ENCODE data around the gene TRIM15. TPM values are rescaled to one million over a fixed set of nuclear protein-coding genes. Genes with fewer than 3 reads are reported as not detected.

TRIM15 gene
- polyA plus RNA-seq, 1 donor: 51.7 TPM

GRCh38 chr6:30143780-30144179 lies 19.6 kb upstream of the TRIM15 start:
- no CpG with 5 or more reads among the region's 2 CpGs for WGBS (ENCODE audit: insufficient coverage, low lambda C conversion rate)

GRCh38 chr6:30144811-30145210 lies 18.5 kb upstream of the TRIM15 start:
- DNase-seq: peak in 1 of 2 donors; percentile 52
- peaks cover 11% of the 10 kb centered on the region for H3K4me1 ChIP-seq (ENCODE audit: control insufficient read depth, insufficient read depth, low read length)
- H3K27ac ChIP-seq (ENCODE audit: low read length): peak overlapping the region; percentile 63
- WGBS (ENCODE audit: insufficient coverage, low lambda C conversion rate): 100% methylated on average over 1 of the region's 6 CpGs
- no peaks in the 10 kb centered on the region for H3K9me3 ChIP-seq (ENCODE audit: control insufficient read depth, low read depth, low read length)
- H3K4me3 ChIP-seq (ENCODE audit: low read length): no peak overlapping the region
- H3K36me3 ChIP-seq (ENCODE audit: control insufficient read depth, insufficient read depth, low read length): no peaks in the 10 kb centered on the region
- H3K27me3 ChIP-seq (ENCODE audit: control insufficient read depth, insufficient read depth, low read length): no peaks in the 10 kb centered on the region

More at GRCh38 chr6:30143780-30144179, 19.6 kb upstream of the TRIM15 start:
- Histone ChIP-seq H3K27ac (ENCODE audit: low read length) (peak overlapping the region; percentile 63), H3K9me3 (ENCODE audit: control insufficient read depth, low read depth, low read length) (no peaks in the 10 kb centered on the region), H3K4me1 (ENCODE audit: control insufficient read depth, insufficient read depth, low read length) (peaks cover 13% of the 10 kb centered on the region), H3K36me3 (ENCODE audit: control insufficient read depth, insufficient read depth, low read length) (no peaks in the 10 kb centered on the region), H3K4me3 (ENCODE audit: low read length) (no peak overlapping the region), H3K27me3 (ENCODE audit: control insufficient read depth, insufficient read depth, low read length) (no peaks in the 10 kb centered on the region)
- DNase-seq: peak; percentile 61 to 82

GRCh38 chr6:30145818-30146217 lies 17.5 kb upstream of the TRIM15 start:
- H3K27me3 ChIP-seq (ENCODE audit: control insufficient read depth, insufficient read depth, low read length): no peaks in the 10 kb centered on the region
- no CpG with 5 or more reads among the region's 7 CpGs for WGBS (ENCODE audit: insufficient coverage, low lambda C conversion rate)
- no peaks in the 10 kb centered on the region for H3K9me3 ChIP-seq (ENCODE audit: control insufficient read depth, low read depth, low read length)
- H3K4me3 ChIP-seq (ENCODE audit: low read length): no peak overlapping the region
- no peak for DNase-seq
- H3K27ac ChIP-seq (ENCODE audit: low read length): no peak overlapping the region
- H3K36me3 ChIP-seq (ENCODE audit: control insufficient read depth, insufficient read depth, low read length): no peaks in the 10 kb centered on the region
- peaks cover 13% of the 10 kb centered on the region for H3K4me1 ChIP-seq (ENCODE audit: control insufficient read depth, insufficient read depth, low read length)

GRCh38 chr6:30147096-30147495 lies 16.2 kb upstream of the TRIM15 start:
- H3K27me3 ChIP-seq (ENCODE audit: control insufficient read depth, insufficient read depth, low read length): no peaks in the 10 kb centered on the region
- WGBS (ENCODE audit: insufficient coverage, low lambda C conversion rate): no CpG with 5 or more reads among the region's 3 CpGs
- DNase-seq: no peak
- H3K4me1 ChIP-seq (ENCODE audit: control insufficient read depth, insufficient read depth, low read length): peaks cover 26% of the 10 kb centered on the region
- H3K4me3 ChIP-seq (ENCODE audit: low read length): no peak overlapping the region
- no peaks in the 10 kb centered on the region for H3K36me3 ChIP-seq (ENCODE audit: control insufficient read depth, insufficient read depth, low read length)
- H3K27ac ChIP-seq (ENCODE audit: low read length): no peak overlapping the region
- H3K9me3 ChIP-seq (ENCODE audit: control insufficient read depth, low read depth, low read length): no peaks in the 10 kb centered on the region

- no peak for DNase-seq
- no peaks in the 10 kb centered on the region for H3K27me3 ChIP-seq (ENCODE audit: control insufficient read depth, insufficient read depth, low read length)
- 80% methylated on average over 1 of the region's 3 CpGs for WGBS (ENCODE audit: insufficient coverage, low lambda C conversion rate)
These were observed 14.1 kb upstream of the TRIM15 start for GRCh38 chr6:30149234-30149633.

GRCh38 chr6:30149858-30150550 lies 13.3 kb upstream of the TRIM15 start:
- H3K9me3 ChIP-seq (ENCODE audit: control insufficient read depth, low read depth, low read length): no peaks in the 10 kb centered on the region
- peaks cover 43% of the 10 kb centered on the region for H3K4me1 ChIP-seq (ENCODE audit: control insufficient read depth, insufficient read depth, low read length)
- H3K27me3 ChIP-seq (ENCODE audit: control insufficient read depth, insufficient read depth, low read length): no peaks in the 10 kb centered on the region
- whole genome bisulfite sequencing (ENCODE audit: insufficient coverage, low lambda C conversion rate): 86% methylated on average over 5 of the region's 7 CpGs
- H3K27ac ChIP-seq (ENCODE audit: low read length): no peak overlapping the region
- DNase-seq: no peak
- no peak overlapping the region for H3K4me3 ChIP-seq (ENCODE audit: low read length)
- H3K36me3 ChIP-seq (ENCODE audit: control insufficient read depth, insufficient read depth, low read length): no peaks in the 10 kb centered on the region

More at GRCh38 chr6:30149234-30149633, 14.1 kb upstream of the TRIM15 start:
- no peaks in the 10 kb centered on the region for H3K36me3 ChIP-seq (ENCODE audit: control insufficient read depth, insufficient read depth, low read length)
- peaks cover 43% of the 10 kb centered on the region for H3K4me1 ChIP-seq (ENCODE audit: control insufficient read depth, insufficient read depth, low read length)
- no peaks in the 10 kb centered on the region for H3K9me3 ChIP-seq (ENCODE audit: control insufficient read depth, low read depth, low read length)
- no peak overlapping the region for H3K27ac ChIP-seq (ENCODE audit: low read length)
- H3K4me3 ChIP-seq (ENCODE audit: low read length): no peak overlapping the region

GRCh38 chr6:30150671-30151395 lies 12.5 kb upstream of the TRIM15 start:
- Histone ChIP-seq H3K9me3 (ENCODE audit: control insufficient read depth, low read depth, low read length) (no peaks in the 10 kb centered on the region), H3K36me3 (ENCODE audit: control insufficient read depth, insufficient read depth, low read length) (no peaks in the 10 kb centered on the region), H3K27ac (ENCODE audit: low read length) (peak overlapping the region; percentile 39), H3K27me3 (ENCODE audit: control insufficient read depth, insufficient read depth, low read length) (no peaks in the 10 kb centered on the region), H3K4me3 (ENCODE audit: low read length) (no peak overlapping the region), H3K4me1 (ENCODE audit: control insufficient read depth, insufficient read depth, low read length) (peaks cover 47% of the 10 kb centered on the region)
- WGBS (ENCODE audit: insufficient coverage, low lambda C conversion rate): no CpG with 5 or more reads among the region's 10 CpGs
- DNase-seq: peak; percentile 54 to 63

GRCh38 chr6:30151580-30151979 lies 11.8 kb upstream of the TRIM15 start:
- WGBS (ENCODE audit: insufficient coverage, low lambda C conversion rate): 100% methylated on average over 1 of the region's 3 CpGs
- Histone ChIP-seq H3K4me3 (ENCODE audit: low read length) (no peak overlapping the region), H3K27ac (ENCODE audit: low read length) (peak overlapping the region; percentile 39), H3K36me3 (ENCODE audit: control insufficient read depth, insufficient read depth, low read length) (no peaks in the 10 kb centered on the region), H3K27me3 (ENCODE audit: control insufficient read depth, insufficient read depth, low read length) (no peaks in the 10 kb centered on the region), H3K4me1 (ENCODE audit: control insufficient read depth, insufficient read depth, low read length) (peaks cover 55% of the 10 kb centered on the region), H3K9me3 (ENCODE audit: control insufficient read depth, low read depth, low read length) (no peaks in the 10 kb centered on the region)
- no peak for DNase-seq

GRCh38 chr6:30152016-30152673 lies 11.2 kb upstream of the TRIM15 start:
- H3K4me1 ChIP-seq (ENCODE audit: control insufficient read depth, insufficient read depth, low read length): peaks cover 59% of the 10 kb centered on the region
- no peaks in the 10 kb centered on the region for H3K27me3 ChIP-seq (ENCODE audit: control insufficient read depth, insufficient read depth, low read length)
- H3K27ac ChIP-seq (ENCODE audit: low read length): peak overlapping the region; percentile 39
- H3K4me3 ChIP-seq (ENCODE audit: low read length): no peak overlapping the region
- DNase-seq: peak in 1 of 2 donors; percentile 62
- 80% methylated on average over 1 of the region's 4 CpGs for WGBS (ENCODE audit: insufficient coverage, low lambda C conversion rate)
- no peaks in the 10 kb centered on the region for H3K36me3 ChIP-seq (ENCODE audit: control insufficient read depth, insufficient read depth, low read length)
- H3K9me3 ChIP-seq (ENCODE audit: control insufficient read depth, low read depth, low read length): no peaks in the 10 kb centered on the region

- H3K4me1 ChIP-seq (ENCODE audit: control insufficient read depth, insufficient read depth, low read length): peaks cover 59% of the 10 kb centered on the region
- WGBS (ENCODE audit: insufficient coverage, low lambda C conversion rate): 89% methylated on average over 1 of the region's 3 CpGs
- H3K27me3 ChIP-seq (ENCODE audit: control insufficient read depth, insufficient read depth, low read length): no peaks in the 10 kb centered on the region
- H3K4me3 ChIP-seq (ENCODE audit: low read length): no peak overlapping the region
- no peak for DNase-seq
- H3K9me3 ChIP-seq (ENCODE audit: control insufficient read depth, low read depth, low read length): no peaks in the 10 kb centered on the region
- no peaks in the 10 kb centered on the region for H3K36me3 ChIP-seq (ENCODE audit: control insufficient read depth, insufficient read depth, low read length)
- H3K27ac ChIP-seq (ENCODE audit: low read length): peak overlapping the region; percentile 98
These were observed 10.3 kb upstream of the TRIM15 start for GRCh38 chr6:30152910-30153610.
